Stimulated activated CD4-positive, alpha-beta T cell treated with anti-CD3 and anti-CD28 coated beads, Interleukin-2, amount 100 ng/mL, for 4 hours (primary cell): ENCODE data around the gene BST2.
"Not testable (repeated sequence)": the region's sequence is repeated elsewhere in the genome, so short reads cannot be mapped to it uniquely, and the experiment has no call there.

Source experiments
- DNase-seq: peaks from one replicate; pipeline ENCODE4 v3.0.0-alpha.2; 2020; ENCODE audit warnings: low read depth

Gene BST2

GRCh38 chr19:17389957-17390664, 15.3 kb downstream of the BST2 start:
- no peak for DNase-seq

- DNase-seq, result no peak
Measured at GRCh38 chr19:17389288-17389687, 16.1 kb downstream of the BST2 start.

- DNase-seq, result peak; percentile 39
Measured at GRCh38 chr19:17385878-17386611, 19.4 kb downstream of the BST2 start.

GRCh38 chr19:17380426-17381138, 24.8 kb downstream of the BST2 start:
- no peak for DNase-seq

- DNase-seq, result no peak
Measured at GRCh38 chr19:17379221-17379631, 26.2 kb downstream of the BST2 start.

GRCh38 chr19:17378271-17378670, 27.2 kb downstream of the BST2 start:
- no peak for DNase-seq

- no peak for DNase-seq
Measured at GRCh38 chr19:17376935-17377600, 28.4 kb downstream of the BST2 start, which contains the start of gene PLVAP. Gene PLVAP (minus strand): TSS chr19:17377342. CDS start chr19:17377288, 54 bp downstream.

- DNase-seq, result no peak
Measured at GRCh38 chr19:17370026-17370587, 35.3 kb downstream of the BST2 start.

GRCh38 chr19:17365361-17365760, 40.1 kb downstream of the BST2 start:
- DNase-seq, result no peak

GRCh38 chr19:17363852-17364605, 41.4 kb downstream of the BST2 start:
- not testable (repeated sequence) for DNase-seq

- DNase-seq, result no peak
Measured at GRCh38 chr19:17359905-17360800, 45.3 kb downstream of the BST2 start.

- no peak for DNase-seq
Measured at GRCh38 chr19:17358395-17358794, 47.0 kb downstream of the BST2 start.

- no peak for DNase-seq
Measured at GRCh38 chr19:17357724-17358123, 47.7 kb downstream of the BST2 start.

- DNase-seq, result no peak
Measured at GRCh38 chr19:17357078-17357666, 48.3 kb downstream of the BST2 start.

GRCh38 chr19:17353386-17353785, 52.0 kb downstream of the BST2 start:
- DNase-seq, result no peak
